Left lung (tissue), 10 donors: ENCODE data around the gene CCSER2. TPM values are rescaled to one million over a fixed set of nuclear protein-coding genes. Genes with fewer than 3 reads are reported as not detected.

Source experiments
- ATAC-seq: fragments of 200-7000 bp; cut with Tn5 transposase; one replicate; pipeline ENCODE4 v1.9.1; 2020; ENCODE audit warnings: moderate library complexity
- DNase-seq, 4 donors: peaks; one replicate each; pipeline ENCODE4 v3.0.0-alpha.2; 2013 to 2020
- H3K27ac ChIP-seq, 2 donors: fragments of 200-600 bp; sonication (generic) in 1 of 2; one replicate each; pipeline versions ENCODE4 v1.5.0 to v1.8.0; 2020 to 2021
- H3K27me3 ChIP-seq, 2 donors: fragments of 200-600 bp; sonication (generic) in 1 of 2; one replicate each; pipeline versions ENCODE4 v1.5.0 to v1.8.0; 2020 to 2021
- H3K36me3 ChIP-seq, 2 donors: fragments of 200-600 bp; sonication (generic) in 1 of 2; one replicate each; pipeline versions ENCODE4 v1.5.0 to v1.8.0; 2020 to 2021
- H3K4me1 ChIP-seq, 2 donors: fragments of 200-600 bp; one replicate each; pipeline ENCODE4 v1.8.0; 2021
- H3K4me3 ChIP-seq, 2 donors: fragments of 200-600 bp; sonication (generic) in 1 of 2; one replicate each; pipeline versions ENCODE4 v1.5.0 to v1.8.0; 2020 to 2021; ENCODE audit warnings: mild to moderate bottlenecking in 1 of 2
- H3K9me3 ChIP-seq, 2 donors: fragments of 200-600 bp; sonication (generic) in 1 of 2; one replicate each; pipeline versions ENCODE4 v1.5.0 to v1.8.0; 2020 to 2021
- CTCF ChIP-seq, 2 donors: fragments of 200-600 bp; sonication (generic) in 1 of 2; IDR thresholded peaks; one replicate each; pipeline versions ENCODE4 v1.5.0 to v1.8.0; 2021; ENCODE audit warnings: antibody characterized with exemption in 2 of 2
- intact Hi-C, 2 donors: fragments of 100-400 bp; cut with DNase I; formaldehyde crosslinking; loops; one replicate each; pipeline versions ENCODE4 v1.11.2 to v1.14.2; 2022
- polyA plus RNA-seq, 6 donors: library from polyadenylated mRNA; unstranded; fragments of 120-200 nt; gene quantifications; one replicate each; pipeline ENCODE4 v1.2.1, GENCODE V29; 2013; ENCODE audit not compliant: insufficient read length in 6 of 6
- total RNA-seq, 2 donors: library from RNA; stranded (reverse); fragmentation: NEBNext Ultra II Directional; extraction: Animal tissue kit (Norgen Biotek cat#: 25700); gene quantifications; one replicate each; pipeline ENCODE4 v1.2.1, GENCODE V29; 2021
- donor health status: DM: no; HTN: yes; CAD: no.
- donor health status: DM: no; HTN: no; CAD: no.

CCSER2 gene
- total and polyA plus RNA-seq, 8 donors: 32.7 to 65.5 (median 37.9) TPM

GRCh38 chr10:84289521-84290200 lies 38.7 kb upstream of the CCSER2 start:
- intact Hi-C loops: no loop called here
- no peaks in the 10 kb centered on the region for H3K9me3 ChIP-seq
- no peak for TF ChIP-seq CTCF (IDR thresholded peaks at IDR 0.05)
- no peak overlapping the region for H3K27ac ChIP-seq
- H3K36me3 ChIP-seq: no peaks in the 10 kb centered on the region
- H3K4me3 ChIP-seq: no peak overlapping the region
- H3K27me3 ChIP-seq: no peaks in the 10 kb centered on the region
- no peak for DNase-seq
- no peak for ATAC-seq
- H3K4me1 ChIP-seq: no peaks in the 10 kb centered on the region

- TF ChIP-seq CTCF (IDR thresholded peaks at IDR 0.05): no peak
- ATAC-seq (no peak), DNase-seq (no peak)
- Histone ChIP-seq H3K27me3 (no peaks in the 10 kb centered on the region), H3K4me3 (no peak overlapping the region), H3K36me3 (no peaks in the 10 kb centered on the region), H3K27ac (no peak overlapping the region), H3K4me1 (no peaks in the 10 kb centered on the region), H3K9me3 (no peaks in the 10 kb centered on the region)
- intact Hi-C loops: no loop called here
Observed at GRCh38 chr10:84290235-84290634, 38.2 kb upstream of the CCSER2 start.

- Histone ChIP-seq H3K9me3 (no peaks in the 10 kb centered on the region), H3K36me3 (no peaks in the 10 kb centered on the region), H3K27ac (no peak overlapping the region), H3K27me3 (no peaks in the 10 kb centered on the region), H3K4me1 (no peaks in the 10 kb centered on the region), H3K4me3 (no peak overlapping the region)
- intact Hi-C loops: no loop called here
- ATAC-seq (peak; percentile 77), DNase-seq (peak in 1 of 4 donors; percentile 61)
- TF ChIP-seq CTCF (IDR thresholded peaks at IDR 0.05): no peak
Observed at GRCh38 chr10:84291384-84291783, 37.0 kb upstream of the CCSER2 start.

GRCh38 chr10:84292502-84292901 lies 35.9 kb upstream of the CCSER2 start:
- Histone ChIP-seq H3K27me3 (no peaks in the 10 kb centered on the region), H3K27ac (no peak overlapping the region), H3K4me3 (no peak overlapping the region), H3K36me3 (no peaks in the 10 kb centered on the region), H3K4me1 (no peaks in the 10 kb centered on the region), H3K9me3 (no peaks in the 10 kb centered on the region)
- ATAC-seq (no peak), DNase-seq (no peak)
- TF ChIP-seq CTCF (IDR thresholded peaks at IDR 0.05): no peak
- intact Hi-C loops: no loop called here

- Histone ChIP-seq H3K27me3 (no peaks in the 10 kb centered on the region), H3K4me3 (no peak overlapping the region), H3K9me3 (no peaks in the 10 kb centered on the region), H3K36me3 (no peaks in the 10 kb centered on the region), H3K4me1 (no peaks in the 10 kb centered on the region), H3K27ac (no peak overlapping the region)
- no peak for TF ChIP-seq CTCF (IDR thresholded peaks at IDR 0.05)
- DNase-seq (no peak), ATAC-seq (no peak)
- intact Hi-C loops: no loop called here
Observed at GRCh38 chr10:84293171-84293570, 35.2 kb upstream of the CCSER2 start.
